ENCODE results near the gene ACACA.

- TF ChIP-seq CTCF (IDR thresholded peaks at IDR 0.05) (no peak), EZH2 (IDR thresholded peaks at IDR 0.05; ENCODE audit: borderline replicate concordance, insufficient read depth, low read depth, low read length, poor library complexity, severe bottlenecking) (no peak)
These were observed 151.2 kb downstream of the ACACA start for GRCh38 chr17:37255432-37255831.

Measured in B cell (primary cell).